IPS DF 19.7 (cell line): ENCODE measurements around the gene CENPA.
"Not testable (repeated sequence)": the region's sequence is repeated elsewhere in the genome, so short reads cannot be mapped to it uniquely, and the experiment has no call there.

Experiments used
- DNase-seq: peaks from one replicate; pipeline ENCODE4 v3.0.0-alpha.2; 2013; ENCODE audit warnings: low read depth, low spot score

Gene CENPA

GRCh38 chr2:26760991-26761390, 24.9 kb upstream of the CENPA start:
- not testable (repeated sequence) for DNase-seq

- no peak for DNase-seq
Observed at GRCh38 chr2:26763019-26763418, 22.8 kb upstream of the CENPA start.

- no peak for DNase-seq
Observed at GRCh38 chr2:26764078-26764887, 21.6 kb upstream of the CENPA start, which contains the start of gene SLC35F6. SLC35F6 (plus strand) TSS chr2:26764284; CDS start chr2:26764350, 66 bp downstream.

GRCh38 chr2:26764906-26765305, 20.9 kb upstream of the CENPA start:
- DNase-seq = no peak

- DNase-seq = no peak
Observed at GRCh38 chr2:26765475-26766200, 20.2 kb upstream of the CENPA start.

- no peak for DNase-seq
Observed at GRCh38 chr2:26767129-26767528, 18.7 kb upstream of the CENPA start.

GRCh38 chr2:26767894-26768487, 17.9 kb upstream of the CENPA start:
- no peak for DNase-seq

- DNase-seq = no peak
Observed at GRCh38 chr2:26768759-26769088, 17.1 kb upstream of the CENPA start.

GRCh38 chr2:26769089-26769761, 16.6 kb upstream of the CENPA start:
- DNase-seq = no peak

- DNase-seq = no peak
Observed at GRCh38 chr2:26770986-26771586, 14.8 kb upstream of the CENPA start.

- no peak for DNase-seq
Observed at GRCh38 chr2:26772064-26773001, 13.5 kb upstream of the CENPA start.

- DNase-seq = no peak
Observed at GRCh38 chr2:26776195-26776800, 9.6 kb upstream of the CENPA start.

GRCh38 chr2:26778098-26778497, 7.8 kb upstream of the CENPA start:
- DNase-seq = no peak

- no peak for DNase-seq
Observed at GRCh38 chr2:26778507-26778906, 7.3 kb upstream of the CENPA start.

- no peak for DNase-seq
Observed at GRCh38 chr2:26780203-26780760, 5.6 kb upstream of the CENPA start.

GRCh38 chr2:26782876-26783704, 2.8 kb upstream of the CENPA start:
- no peak for DNase-seq

GRCh38 chr2:26784570-26785234, 1.2 kb upstream of the CENPA start:
- DNase-seq = no peak
